IPS-20b (cell line): ENCODE data around the gene ILF3.
A peak's percentile ranks its signal among the peaks of the same experiment; 100 is the strongest.

Source experiments
- H3K27ac ChIP-seq: one replicate; pipeline ENCODE4 v1.5.1; 2013; ENCODE audit warnings: low read length
- H3K27me3 ChIP-seq: 2 replicates; pipeline ENCODE4 v1.6.1; 2013; ENCODE audit warnings: mild to moderate bottlenecking, low read length, inconsistent platforms; ENCODE audit not compliant: insufficient read depth
- H3K36me3 ChIP-seq: 2 replicates; pipeline ENCODE4 v1.6.1; 2013; ENCODE audit warnings: low read depth, mild to moderate bottlenecking, inconsistent platforms, low read length, moderate library complexity; ENCODE audit not compliant: insufficient read depth
- H3K4me1 ChIP-seq: 2 replicates; pipeline ENCODE4 v1.6.1; 2013; ENCODE audit warnings: mild to moderate bottlenecking, control low read depth, inconsistent platforms, low read length, moderate library complexity; ENCODE audit not compliant: insufficient read depth
- H3K4me3 ChIP-seq: 2 replicates; pipeline ENCODE4 v1.5.1; 2013; ENCODE audit warnings: mild to moderate bottlenecking, low read length, inconsistent platforms
- H3K9ac ChIP-seq: 2 replicates; pipeline ENCODE4 v1.6.1; 2013; ENCODE audit warnings: low read depth, mild to moderate bottlenecking, inconsistent platforms, low read length, moderate library complexity
- H3K9me3 ChIP-seq: 2 replicates; pipeline ENCODE4 v1.6.1; 2013; ENCODE audit warnings: mild to moderate bottlenecking, low read depth, low read length, inconsistent platforms; ENCODE audit not compliant: insufficient read depth

The ILF3 gene

DNA sequence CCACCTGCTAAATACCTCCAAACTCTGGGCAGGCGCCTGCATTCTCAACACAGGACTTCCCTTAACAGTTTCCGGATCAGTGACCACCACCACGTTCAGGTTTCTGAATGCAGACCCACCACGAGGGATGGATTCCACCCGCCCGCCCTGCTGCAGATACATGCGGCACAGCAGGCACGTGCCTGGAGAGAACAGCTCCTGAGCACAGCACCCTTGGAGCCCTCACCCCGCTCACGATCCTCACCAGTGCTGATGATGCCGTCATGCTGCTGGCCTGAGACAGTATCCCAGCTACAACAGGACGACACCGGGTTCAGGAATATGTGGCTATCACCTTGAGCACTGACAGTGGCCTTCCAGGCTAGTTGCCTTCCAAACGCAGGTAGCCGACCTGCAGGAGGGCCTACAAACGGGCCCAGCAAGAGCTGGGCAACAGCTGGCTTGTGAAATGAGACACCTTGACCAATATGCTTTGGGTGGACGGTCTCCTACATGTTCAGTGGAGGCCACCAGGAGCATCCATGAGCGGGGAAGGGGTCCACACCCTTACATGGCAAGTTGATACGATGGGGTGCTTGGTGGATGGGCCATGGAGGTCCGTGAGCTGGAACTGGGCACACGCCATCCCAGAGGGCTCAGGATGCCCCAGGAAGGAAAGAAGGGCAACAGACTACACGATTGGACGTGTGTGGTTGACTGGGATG, 37.2 kb downstream of the ILF3 start:
- no peak overlapping the region for H3K9ac ChIP-seq
- H3K9me3 ChIP-seq = no peaks in the 10 kb centered on the region
- H3K36me3 ChIP-seq = peaks cover 64% of the 10 kb centered on the region
- no peaks in the 10 kb centered on the region for H3K27me3 ChIP-seq
- H3K4me1 ChIP-seq = peaks cover 9% of the 10 kb centered on the region; the same call in 1 of the 2 replicates
- no peak overlapping the region for H3K4me3 ChIP-seq
- H3K27ac ChIP-seq = no peak overlapping the region

DNA sequence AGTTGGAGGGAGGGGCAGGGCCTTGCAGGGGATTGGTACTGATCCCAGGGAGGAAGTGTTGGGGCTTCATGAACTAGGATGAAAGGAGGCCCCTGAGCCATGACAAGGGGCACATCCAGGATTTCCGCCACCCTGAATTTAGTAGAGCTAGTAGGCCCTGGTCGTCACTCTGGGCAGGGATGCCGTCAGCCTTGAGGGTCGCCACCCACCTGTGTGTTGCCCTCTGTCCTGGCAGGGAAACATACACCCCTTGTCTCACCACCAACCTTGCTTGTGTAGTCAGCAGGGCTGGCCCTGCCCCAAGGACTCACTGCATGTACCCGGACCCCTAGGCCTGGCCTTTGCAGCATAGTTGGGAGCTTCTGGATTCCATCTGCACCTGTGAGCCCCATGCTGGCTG, 37.7 kb downstream of the ILF3 start:
- Histone ChIP-seq H3K27me3 (0 out of 2 replicates have a peak, but pooled peaks cover 2% of the 10 kb centered on the region), H3K9me3 (no peaks in the 10 kb centered on the region), H3K4me3 (no peak overlapping the region), H3K4me1 (peaks cover 9% of the 10 kb centered on the region; the same call in 1 of the 2 replicates), H3K9ac (no peak overlapping the region), H3K36me3 (peaks cover 59% of the 10 kb centered on the region), H3K27ac (no peak overlapping the region)

DNA sequence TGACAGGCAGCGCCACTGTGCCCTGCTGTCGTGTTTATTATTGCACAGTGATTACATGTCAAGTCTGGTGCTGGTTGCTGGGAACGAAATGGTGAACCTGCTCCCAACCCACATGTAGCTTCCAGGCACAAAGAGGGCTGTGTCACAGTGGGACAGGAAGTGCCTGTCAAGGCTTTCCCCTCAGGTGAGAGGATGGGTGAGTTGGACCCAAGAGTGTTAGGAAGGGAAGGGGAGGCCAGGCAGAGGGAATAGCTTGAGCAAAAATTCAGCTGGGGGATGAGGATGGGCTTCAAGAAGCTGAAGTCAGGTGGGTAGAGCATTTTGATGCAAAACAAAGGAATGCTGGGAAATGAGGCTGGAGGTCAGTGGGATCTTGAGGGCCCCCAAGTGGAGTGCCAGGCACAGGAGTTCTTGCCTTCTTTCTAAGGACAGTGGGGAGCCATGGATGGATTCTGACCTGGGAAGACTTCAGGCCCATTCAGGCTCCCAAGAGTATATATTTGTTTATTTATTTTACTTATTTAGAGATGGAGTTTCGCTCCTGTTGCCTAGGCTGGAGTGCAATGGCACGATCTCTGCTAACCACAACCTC, 38.6 kb downstream of the ILF3 start:
- H3K9ac ChIP-seq = no peak overlapping the region
- 0 out of 2 replicates have a peak, but pooled peaks cover 4% of the 10 kb centered on the region for H3K27me3 ChIP-seq
- peaks cover 51% of the 10 kb centered on the region for H3K36me3 ChIP-seq
- no peaks in the 10 kb centered on the region for H3K9me3 ChIP-seq
- H3K4me1 ChIP-seq = peaks cover 9% of the 10 kb centered on the region; the same call in 1 of the 2 replicates
- no peak overlapping the region for H3K4me3 ChIP-seq
- no peak overlapping the region for H3K27ac ChIP-seq

DNA sequence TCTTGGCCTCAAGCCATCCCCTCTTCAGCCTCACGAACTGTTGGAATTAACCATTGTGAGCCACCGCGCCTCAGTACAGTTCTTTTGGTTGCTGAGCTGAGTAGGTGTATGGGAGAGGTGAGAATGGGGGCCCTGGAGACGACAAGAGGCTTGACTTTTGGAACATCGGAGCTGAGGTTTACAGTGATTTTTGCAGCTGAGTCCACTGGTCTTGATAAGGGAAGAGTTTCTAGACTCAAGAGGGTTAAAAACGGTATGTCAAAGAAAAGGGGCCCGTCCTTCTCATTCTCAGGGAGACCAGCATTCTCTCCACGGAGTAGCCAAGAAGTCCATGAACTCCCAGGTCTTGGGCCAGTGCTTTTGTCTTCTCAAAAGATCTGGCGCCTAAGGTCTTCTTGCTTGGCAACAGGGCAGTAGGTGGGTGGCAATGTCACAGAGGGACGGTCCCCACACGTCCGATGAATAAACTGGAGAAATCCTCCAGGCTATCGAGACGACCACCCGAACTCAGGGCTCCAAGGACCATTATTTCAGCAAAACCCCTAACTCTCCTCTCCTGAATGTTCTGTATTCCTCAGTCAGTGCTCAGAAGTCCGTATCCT, 40.7 kb downstream of the ILF3 start:
- no peaks in the 10 kb centered on the region for H3K9me3 ChIP-seq
- 0 out of 2 replicates have a peak, but pooled peaks cover 4% of the 10 kb centered on the region for H3K27me3 ChIP-seq
- H3K9ac ChIP-seq = peak overlapping the region; percentile 66
- peak overlapping the region; percentile 50 for H3K4me3 ChIP-seq
- H3K36me3 ChIP-seq = peaks cover 30% of the 10 kb centered on the region
- H3K4me1 ChIP-seq = peaks cover 9% of the 10 kb centered on the region; the same call in 1 of the 2 replicates
- H3K27ac ChIP-seq = no peak overlapping the region

DNA sequence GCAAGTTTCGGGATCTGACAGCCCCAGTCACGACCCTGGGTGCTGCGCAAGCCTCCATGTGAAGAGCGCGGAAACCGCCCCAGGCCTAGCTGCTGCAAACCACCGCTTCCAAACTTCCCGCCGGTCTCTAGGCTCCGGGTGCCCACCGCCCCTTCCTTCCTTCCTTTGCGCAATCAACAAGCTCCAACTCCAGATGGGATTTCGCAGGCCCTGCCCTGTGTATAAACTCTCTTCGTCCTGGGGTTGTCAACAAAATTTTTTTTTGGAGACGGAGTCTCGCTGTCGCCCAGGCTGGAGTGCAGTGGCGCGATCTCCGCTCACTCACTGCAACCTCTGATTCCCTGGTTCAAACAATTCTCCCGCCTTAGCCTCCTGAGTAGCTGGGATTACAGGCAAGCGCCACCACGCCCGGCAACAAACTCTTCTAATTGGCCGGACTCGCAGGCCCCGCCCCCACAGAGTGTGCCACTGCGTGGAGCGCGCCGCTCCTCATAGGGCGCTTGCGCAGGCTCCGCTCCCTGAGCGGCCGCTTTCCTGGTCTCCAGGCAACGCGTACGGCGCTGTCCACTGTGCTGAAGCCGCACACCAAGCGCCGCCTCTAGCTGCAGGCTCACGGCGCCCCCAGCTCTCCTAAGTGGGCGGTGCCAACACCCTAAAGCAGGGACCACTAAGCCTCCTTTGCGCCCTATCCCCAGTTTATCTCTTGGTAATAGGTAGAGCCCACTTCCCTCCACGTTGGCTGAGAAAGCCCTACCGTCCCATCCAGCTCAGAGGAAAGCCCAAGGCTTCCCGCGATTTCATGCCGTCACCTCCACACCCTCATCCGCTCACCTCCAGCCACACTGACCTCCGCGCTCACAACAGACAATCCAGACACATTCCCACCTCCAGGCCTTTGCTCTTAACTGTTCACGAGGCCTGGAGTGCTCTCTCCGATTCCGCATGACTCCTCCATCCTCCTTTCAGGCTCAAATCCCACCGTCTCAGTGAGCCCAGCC, 41.6 kb downstream of the ILF3 start:
- no peaks in the 10 kb centered on the region for H3K9me3 ChIP-seq
- 0 out of 2 replicates have a peak, but pooled peaks cover 4% of the 10 kb centered on the region for H3K27me3 ChIP-seq
- H3K27ac ChIP-seq = no peak overlapping the region
- H3K4me1 ChIP-seq = peaks cover 9% of the 10 kb centered on the region; the same call in 1 of the 2 replicates
- H3K9ac ChIP-seq = peak overlapping the region; percentile 66
- H3K36me3 ChIP-seq = peaks cover 21% of the 10 kb centered on the region
- peak overlapping the region; percentile 50; the same call in 1 of the 2 replicates for H3K4me3 ChIP-seq

DNA sequence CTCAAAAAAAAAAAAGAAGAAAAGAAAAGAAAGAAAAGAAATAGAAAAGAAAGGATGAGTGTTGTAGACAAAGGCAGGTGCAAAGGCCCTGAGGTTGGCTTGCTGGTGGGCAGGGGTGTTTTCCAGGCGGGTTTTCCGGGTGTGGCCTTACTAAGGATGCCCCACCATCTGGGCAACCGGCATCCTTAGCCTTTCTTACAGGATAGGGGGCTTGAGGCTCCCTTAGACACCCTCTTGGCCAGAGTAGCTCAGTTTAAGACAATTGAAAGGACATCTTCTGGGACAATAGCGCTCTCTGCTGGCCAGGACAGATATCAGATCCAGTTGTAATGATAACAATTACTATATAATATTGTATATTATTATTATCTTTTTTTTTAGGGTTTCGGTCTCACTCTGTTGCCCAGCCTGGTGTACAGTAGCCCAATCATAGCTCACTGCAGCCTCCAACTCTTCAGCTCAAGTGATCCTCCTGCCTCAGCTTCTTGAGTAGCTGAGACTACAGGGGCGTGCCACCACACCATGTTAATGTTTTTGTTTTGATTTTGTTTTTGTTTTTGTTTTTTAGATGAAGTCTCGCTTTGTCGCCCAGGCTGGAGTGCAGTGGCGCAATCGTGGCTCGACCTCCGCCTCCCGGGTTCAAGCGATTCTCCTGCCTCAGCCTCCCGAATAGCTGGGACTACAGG, 45.6 kb downstream of the ILF3 start:
- peaks cover 5% of the 10 kb centered on the region; the same call in 1 of the 2 replicates for H3K4me1 ChIP-seq
- no peak overlapping the region for H3K27ac ChIP-seq
- H3K36me3 ChIP-seq = no peaks in the 10 kb centered on the region; the same call in 1 of the 2 replicates
- H3K9ac ChIP-seq = no peak overlapping the region
- 0 out of 2 replicates have a peak, but pooled peaks cover 4% of the 10 kb centered on the region for H3K27me3 ChIP-seq
- H3K4me3 ChIP-seq = no peak overlapping the region
- H3K9me3 ChIP-seq = no peaks in the 10 kb centered on the region

DNA sequence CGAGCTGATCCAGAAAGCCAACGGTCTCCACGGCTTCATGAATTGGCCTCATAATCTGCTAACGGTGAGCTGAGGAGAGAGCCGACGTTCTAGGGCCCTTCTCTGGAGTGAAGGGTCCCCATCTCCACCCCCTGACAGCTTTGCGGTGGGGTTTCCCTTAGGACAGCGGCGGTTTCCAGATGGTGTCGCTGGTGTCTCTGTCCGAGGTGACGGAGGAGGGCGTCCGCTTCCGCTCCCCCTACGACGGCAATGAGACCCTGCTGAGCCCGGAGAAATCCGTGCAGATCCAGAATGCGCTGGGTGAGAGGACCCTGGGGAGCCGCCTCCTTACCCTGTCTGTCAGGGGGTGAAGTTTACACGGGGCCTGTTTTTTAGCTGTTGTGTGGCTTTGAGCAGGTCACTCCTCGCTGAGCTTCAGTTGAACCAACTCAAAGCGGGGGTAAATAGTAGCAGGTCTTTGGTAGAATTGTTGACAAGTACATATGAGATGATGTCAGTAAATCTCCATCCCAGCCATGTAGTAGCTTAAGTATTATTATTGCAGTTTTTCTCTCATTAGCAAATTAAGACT, 47.9 kb downstream of the ILF3 start:
- H3K27ac ChIP-seq = no peak overlapping the region
- H3K9me3 ChIP-seq = no peaks in the 10 kb centered on the region
- H3K4me3 ChIP-seq = peak overlapping the region; percentile 87
- 0 out of 2 replicates have a peak, but pooled peaks cover under 1% of the 10 kb centered on the region for H3K27me3 ChIP-seq
- peak overlapping the region; percentile 87 for H3K9ac ChIP-seq
- no peaks in the 10 kb centered on the region for H3K4me1 ChIP-seq
- peaks cover 3% of the 10 kb centered on the region; the same call in 1 of the 2 replicates for H3K36me3 ChIP-seq

DNA sequence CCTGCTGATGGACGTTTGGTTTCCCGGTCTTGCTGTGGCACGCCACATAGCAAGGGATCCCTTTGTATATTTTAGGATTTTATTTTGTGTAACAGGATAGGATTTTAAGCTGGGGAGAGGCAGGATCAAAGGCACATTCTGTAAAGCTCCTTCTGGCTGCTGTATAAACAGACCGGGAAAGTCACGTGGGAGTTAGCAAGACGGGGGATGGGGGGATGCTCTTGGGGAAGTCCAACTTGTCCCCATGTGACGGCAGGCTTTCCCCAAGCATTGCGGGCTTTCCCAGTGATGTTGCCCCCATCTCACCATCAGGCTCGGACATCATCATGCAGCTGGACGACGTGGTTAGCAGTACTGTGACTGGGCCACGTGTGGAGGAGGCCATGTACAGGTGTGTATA, 52.8 kb downstream of the ILF3 start:
- Histone ChIP-seq H3K36me3 (peaks cover 12% of the 10 kb centered on the region; the same call in 1 of the 2 replicates), H3K9ac (no peak overlapping the region), H3K27me3 (no peaks in the 10 kb centered on the region), H3K4me1 (no peaks in the 10 kb centered on the region), H3K27ac (no peak overlapping the region), H3K9me3 (no peaks in the 10 kb centered on the region), H3K4me3 (no peak overlapping the region)

DNA sequence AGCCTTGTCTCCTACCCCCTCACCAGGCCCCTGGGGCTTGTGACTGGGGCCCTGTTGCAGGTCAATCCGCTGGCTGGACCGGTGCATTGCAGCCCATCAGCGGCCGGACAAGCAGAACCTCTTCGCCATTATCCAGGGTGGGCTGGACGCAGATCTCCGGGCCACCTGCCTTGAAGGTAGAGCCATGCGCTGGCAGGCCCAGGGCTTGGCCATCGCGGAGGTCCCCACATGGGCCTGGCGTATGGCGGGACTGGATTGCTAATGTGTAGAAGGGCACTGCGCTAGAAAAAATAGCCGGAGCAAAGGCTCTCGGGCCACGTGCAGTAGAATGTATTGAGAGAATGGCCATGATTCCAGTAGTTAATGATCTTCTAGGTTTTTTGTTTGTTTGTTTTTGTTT, 53.3 kb downstream of the ILF3 start:
- H3K4me1 ChIP-seq = no peaks in the 10 kb centered on the region
- no peaks in the 10 kb centered on the region for H3K27me3 ChIP-seq
- H3K4me3 ChIP-seq = no peak overlapping the region
- H3K9me3 ChIP-seq = no peaks in the 10 kb centered on the region
- H3K27ac ChIP-seq = no peak overlapping the region
- H3K9ac ChIP-seq = no peak overlapping the region
- peaks cover 12% of the 10 kb centered on the region; the same call in 1 of the 2 replicates for H3K36me3 ChIP-seq

DNA sequence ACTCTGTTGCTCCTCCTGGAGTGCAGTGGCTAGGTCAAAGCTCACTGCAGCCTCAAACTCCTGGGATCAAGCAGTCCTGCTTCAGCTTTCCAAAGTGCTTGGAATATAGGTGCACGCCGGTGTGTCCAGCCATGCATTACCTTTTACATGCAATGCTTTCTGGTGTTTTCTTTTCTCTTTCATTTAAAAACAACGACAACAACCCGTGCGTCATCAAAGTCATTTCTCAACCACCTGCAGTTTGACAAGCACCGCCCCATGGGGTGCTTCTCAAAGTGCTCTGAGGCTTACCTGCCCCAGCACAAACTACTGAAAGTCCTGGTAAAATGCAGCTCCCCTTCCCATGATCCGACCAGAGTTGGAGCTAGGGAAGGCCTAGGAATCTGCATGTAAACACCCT, 54.1 kb downstream of the ILF3 start:
- H3K9me3 ChIP-seq = no peaks in the 10 kb centered on the region
- peaks cover 18% of the 10 kb centered on the region for H3K36me3 ChIP-seq
- H3K27me3 ChIP-seq = no peaks in the 10 kb centered on the region
- no peak overlapping the region for H3K27ac ChIP-seq
- H3K4me3 ChIP-seq = no peak overlapping the region
- no peak overlapping the region for H3K9ac ChIP-seq
- H3K4me1 ChIP-seq = no peaks in the 10 kb centered on the region
